Right lobe of liver (tissue), 6 donors: Measurements from ENCODE around the gene OOSP4B. TPM values are rescaled to one million over a fixed set of nuclear protein-coding genes. Genes with fewer than 3 reads are reported as not detected.

ENCODE experiments used
- ATAC-seq, 4 donors: fragments of 200-7000 bp; cut with Tn5 transposase; one replicate each; pipeline ENCODE4 v1.9.1; 2020; ENCODE audit warnings: mild to moderate bottlenecking in 4 of 4, moderate library complexity in 4 of 4
- DNase-seq, 3 donors: peaks; one replicate each; pipeline ENCODE4 v3.0.0-alpha.2; 2020
- H3K27ac ChIP-seq, 3 donors: fragments of 200-600 bp; one replicate each; pipeline ENCODE4 v1.8.0; 2022
- H3K27me3 ChIP-seq, 2 donors: fragments of 200-600 bp; one replicate each; pipeline ENCODE4 v1.8.0; 2022
- H3K36me3 ChIP-seq, 4 donors: fragments of 200-600 bp; sonication (generic) in 1 of 4; one replicate each; pipeline versions ENCODE4 v1.5.1 to v1.8.0; 2017 to 2022; ENCODE audit warnings: control low read depth in 1 of 4
- H3K4me1 ChIP-seq, 4 donors: fragments of 200-600 bp; sonication (generic) in 1 of 4; one replicate each; pipeline versions ENCODE4 v1.5.1 to v1.8.0; 2017 to 2022; ENCODE audit warnings: control low read depth in 1 of 4
- H3K4me3 ChIP-seq, 3 donors: fragments of 200-600 bp; one replicate each; pipeline ENCODE4 v1.8.0; 2022
- H3K9me3 ChIP-seq, 4 donors: fragments of 200-600 bp; sonication (generic) in 1 of 4; one replicate each; pipeline versions ENCODE4 v1.5.1 to v1.8.0; 2017 to 2022; ENCODE audit warnings: control low read depth in 1 of 4
- CTCF ChIP-seq, 4 donors: fragments of 200-600 bp in 3 of 4; fragments of 450-650 bp in 1 of 4; IDR thresholded peaks; one replicate each; pipeline versions ENCODE4 v1.5.1 to v1.8.0; 2016 to 2022; ENCODE audit warnings: antibody characterized with exemption in 4 of 4, mild to moderate bottlenecking in 2 of 4
- POLR2A ChIP-seq: fragments of 450-650 bp; IDR thresholded peaks from one replicate; pipeline ENCODE4 v1.6.1; 2017; ENCODE audit warnings: antibody characterized with exemption, mild to moderate bottlenecking
- WGBS: methylation state at CpG from one replicate; pipeline ENCODE4 v1.1.6; 2018; ENCODE audit warnings: low coverage, low lambda C conversion rate; ENCODE audit not compliant: insufficient coverage; ENCODE audit errors: missing lambda C conversion rate; 5-methylcytosine and 5-hydroxymethylcytosine counted together
- intact Hi-C, 2 donors: fragments of 100-400 bp; cut with DNase I; formaldehyde crosslinking; loops; one replicate each; pipeline versions ENCODE4 v1.11.2 to v1.14.1; 2022
- long read RNA-seq: library from polyadenylated mRNA; unstranded; transcript quantifications from one replicate; pipeline ENCODE4 v2.0.0, GENCODE V29; 2019
- total RNA-seq, 6 experiments: library from RNA; depleted of rRNA in 2 of 6; stranded (reverse); fragments of >200 nt in 2 of 6; fragmentation: NEBNext Ultra II Directional in 3 of 6; extraction: Animal tissue kit (Norgen Biotek cat#: 25700) in 3 of 6; gene quantifications; one replicate each; pipeline versions ENCODE4 v1.1.0 to v1.2.4, GENCODE V29; 2016 to 2023
- donor health status: DM: no; HTN: yes; CAD: no.
- donor health status: DM: no; HTN: no; CAD: no.
- donor health status: DM: no; HTN: no; CAD: no.
- donor health status: DM: no; HTN: yes; CAD: no.
- donor health status: DM: no; HTN: yes; CAD: no.

OOSP4B gene
- not detected for total RNA-seq
- long read RNA-seq: 0 reads

- no peak within 1 kb of the TSS for H3K27ac ChIP-seq
- H3K4me1 ChIP-seq: no peaks in the 10 kb centered on the region
- no peak for ATAC-seq
- WGBS: no CpG with 5 or more reads among the region's 1 CpG
- TF ChIP-seq POLR2A: no peak
- TF ChIP-seq CTCF (IDR thresholded peaks at IDR 0.05): no peak
- no peak within 1 kb of the TSS for H3K4me3 ChIP-seq
- no peaks in the 10 kb centered on the region for H3K27me3 ChIP-seq
- H3K9me3 ChIP-seq: no peaks in the 10 kb centered on the region
- intact Hi-C loops: no loop called here
- DNase-seq: no peak
- no peaks in the 10 kb centered on the region for H3K36me3 ChIP-seq
Measured at GRCh38 chr11:60016881-60017280, at the start of gene OOSP4B. Gene OOSP4B (plus strand): TSS chr11:60017181.

- no peaks in the 10 kb centered on the region for H3K4me1 ChIP-seq
- H3K36me3 ChIP-seq: no peaks in the 10 kb centered on the region
- WGBS: 52% methylated on average over 3 of the region's 3 CpGs
- TF ChIP-seq POLR2A (no peak), CTCF (IDR thresholded peaks at IDR 0.05) (no peak)
- intact Hi-C loops: no loop called here
- H3K9me3 ChIP-seq: no peaks in the 10 kb centered on the region
- DNase-seq (no peak), ATAC-seq (no peak)
- H3K27me3 ChIP-seq: no peaks in the 10 kb centered on the region
- H3K27ac ChIP-seq: no peak overlapping the region
- no peak overlapping the region for H3K4me3 ChIP-seq
Measured at GRCh38 chr11:59967677-59968394, 49.1 kb upstream of the OOSP4B start.

- WGBS: 64% methylated on average over 1 of the region's 1 CpG
- Histone ChIP-seq H3K36me3 (no peaks in the 10 kb centered on the region), H3K27ac (no peak overlapping the region), H3K4me3 (no peak overlapping the region), H3K4me1 (no peaks in the 10 kb centered on the region), H3K9me3 (no peaks in the 10 kb centered on the region), H3K27me3 (no peaks in the 10 kb centered on the region)
- no peak for DNase-seq
- no peak for TF ChIP-seq CTCF (IDR thresholded peaks at IDR 0.05)
- no peak for TF ChIP-seq POLR2A
- intact Hi-C loops: no loop called here
- ATAC-seq: no peak
Measured at GRCh38 chr11:59968395-59968783, 48.6 kb upstream of the OOSP4B start.

- Histone ChIP-seq H3K9me3 (no peaks in the 10 kb centered on the region), H3K36me3 (no peaks in the 10 kb centered on the region), H3K4me1 (no peaks in the 10 kb centered on the region), H3K4me3 (no peak overlapping the region), H3K27ac (no peak overlapping the region), H3K27me3 (no peaks in the 10 kb centered on the region)
- 25% methylated on average over 4 of the region's 5 CpGs for WGBS
- intact Hi-C loops: no loop called here
- no peak for DNase-seq
- TF ChIP-seq CTCF (IDR thresholded peaks at IDR 0.05) (no peak), POLR2A (no peak)
- no peak for ATAC-seq
Measured at GRCh38 chr11:59973097-59973496, 43.9 kb upstream of the OOSP4B start.
